DMS 273 treated with DMSO at 0.1 percent for 48 hours (cell line): Measurements from ENCODE around the gene TTBK2.
"Not testable (repeated sequence)": the region's sequence is repeated elsewhere in the genome, so short reads cannot be mapped to it uniquely, and the experiment has no call there.

Experiments used
- DNase-seq: peaks from one replicate; lab custom pipeline; 2025; lab: John Stamatoyannopoulos, UW

Gene TTBK2

GRCh38 chr15:42825599-42825998 lies 95.0 kb downstream of the TTBK2 start:
- DNase-seq, result no peak

GRCh38 chr15:42820811-42821210 lies 99.8 kb downstream of the TTBK2 start:
- no peak for DNase-seq

- DNase-seq, result no peak
These were observed 100.8 kb downstream of the TTBK2 start for GRCh38 chr15:42819786-42820185.

GRCh38 chr15:42811433-42811832 lies 109.1 kb downstream of the TTBK2 start:
- DNase-seq, result no peak

GRCh38 chr15:42808913-42809312 lies 111.7 kb downstream of the TTBK2 start:
- no peak for DNase-seq

GRCh38 chr15:42805266-42805665 lies 115.3 kb downstream of the TTBK2 start:
- no peak for DNase-seq

- DNase-seq, result no peak
These were observed 115.8 kb downstream of the TTBK2 start for GRCh38 chr15:42804739-42805138.

GRCh38 chr15:42803436-42803835 lies 117.1 kb downstream of the TTBK2 start:
- DNase-seq, result no peak

GRCh38 chr15:42802168-42802567 lies 118.4 kb downstream of the TTBK2 start:
- DNase-seq, result no peak

GRCh38 chr15:42800731-42801474 lies 119.7 kb downstream of the TTBK2 start:
- no peak for DNase-seq

- DNase-seq, result no peak
These were observed 121.8 kb downstream of the TTBK2 start for GRCh38 chr15:42798802-42799201.

- DNase-seq, result no peak
These were observed 123.4 kb downstream of the TTBK2 start for GRCh38 chr15:42796955-42797782.

- no peak for DNase-seq
These were observed 131.9 kb downstream of the TTBK2 start for GRCh38 chr15:42788725-42789124.

GRCh38 chr15:42786978-42787377 lies 133.6 kb downstream of the TTBK2 start:
- no peak for DNase-seq

GRCh38 chr15:42785569-42785968 lies 135.0 kb downstream of the TTBK2 start:
- DNase-seq, result no peak

GRCh38 chr15:42784705-42785104 lies 135.9 kb downstream of the TTBK2 start:
- no peak for DNase-seq

GRCh38 chr15:42782716-42783115 lies 137.9 kb downstream of the TTBK2 start:
- no peak for DNase-seq

- DNase-seq, result no peak
These were observed 145.2 kb downstream of the TTBK2 start for GRCh38 chr15:42775416-42775815.

GRCh38 chr15:42772901-42773300 lies 147.7 kb downstream of the TTBK2 start:
- no peak for DNase-seq

- no peak for DNase-seq
These were observed 148.4 kb downstream of the TTBK2 start for GRCh38 chr15:42772144-42772543.

GRCh38 chr15:42766109-42766508 lies 154.5 kb downstream of the TTBK2 start:
- not testable (repeated sequence) for DNase-seq

GRCh38 chr15:42764154-42764731 lies 156.3 kb downstream of the TTBK2 start:
- not testable (repeated sequence) for DNase-seq

GRCh38 chr15:42761813-42762212 lies 158.8 kb downstream of the TTBK2 start:
- not testable (repeated sequence) for DNase-seq
